SJSA1 (cell line): Measurements from ENCODE around the gene HSD3B7. TPM values are rescaled to one million over a fixed set of nuclear protein-coding genes. Genes with fewer than 3 reads are reported as not detected.

ENCODE experiments used
- DNase-seq, 2 experiments: peaks; one replicate each; pipeline ENCODE4 v3.0.0-alpha.2; 2015 to 2020; ENCODE audit warnings: low spot score in 2 of 2, low read depth in 1 of 2
- H3K27ac ChIP-seq: fragments of 250-450 bp; sonication (Bioruptor Pico); 2 replicates; pipeline ENCODE4 v1.5.1; 2020; ENCODE audit warnings: mild to moderate bottlenecking, moderate library complexity
- H3K27me3 ChIP-seq: fragments of 250-450 bp; sonication (Bioruptor Pico); replicated peaks from 2 replicates; pipeline ENCODE4 v1.5.1; 2020; ENCODE audit warnings: mild to moderate bottlenecking, moderate library complexity
- H3K36me3 ChIP-seq: fragments of 250-450 bp; sonication (Bioruptor Pico); 2 replicates; pipeline ENCODE4 v1.5.1; 2020; ENCODE audit warnings: mild to moderate bottlenecking
- H3K4me1 ChIP-seq: fragments of 250-450 bp; sonication (Bioruptor Pico); replicated peaks from 2 replicates; pipeline ENCODE4 v1.6.1; 2021; ENCODE audit warnings: mild to moderate bottlenecking
- H3K4me3 ChIP-seq: fragments of 250-450 bp; sonication (Bioruptor Pico); 2 replicates; pipeline ENCODE4 v1.5.1; 2020; ENCODE audit warnings: mild to moderate bottlenecking
- H3K9me3 ChIP-seq: fragments of 250-450 bp; sonication (Bioruptor Pico); replicated peaks from 2 replicates; pipeline ENCODE4 v1.5.1; 2020; ENCODE audit warnings: mild to moderate bottlenecking
- total RNA-seq: library from RNA; depleted of rRNA; stranded (reverse); fragments of >200 nt; shearing (Covaris generic); gene quantifications from 2 replicates; pipeline ENCODE4 v1.2.3, GENCODE V29; 2014

HSD3B7 gene
- total RNA-seq, 1 experiment from 2014 or later = 4.1 TPM

DNA sequence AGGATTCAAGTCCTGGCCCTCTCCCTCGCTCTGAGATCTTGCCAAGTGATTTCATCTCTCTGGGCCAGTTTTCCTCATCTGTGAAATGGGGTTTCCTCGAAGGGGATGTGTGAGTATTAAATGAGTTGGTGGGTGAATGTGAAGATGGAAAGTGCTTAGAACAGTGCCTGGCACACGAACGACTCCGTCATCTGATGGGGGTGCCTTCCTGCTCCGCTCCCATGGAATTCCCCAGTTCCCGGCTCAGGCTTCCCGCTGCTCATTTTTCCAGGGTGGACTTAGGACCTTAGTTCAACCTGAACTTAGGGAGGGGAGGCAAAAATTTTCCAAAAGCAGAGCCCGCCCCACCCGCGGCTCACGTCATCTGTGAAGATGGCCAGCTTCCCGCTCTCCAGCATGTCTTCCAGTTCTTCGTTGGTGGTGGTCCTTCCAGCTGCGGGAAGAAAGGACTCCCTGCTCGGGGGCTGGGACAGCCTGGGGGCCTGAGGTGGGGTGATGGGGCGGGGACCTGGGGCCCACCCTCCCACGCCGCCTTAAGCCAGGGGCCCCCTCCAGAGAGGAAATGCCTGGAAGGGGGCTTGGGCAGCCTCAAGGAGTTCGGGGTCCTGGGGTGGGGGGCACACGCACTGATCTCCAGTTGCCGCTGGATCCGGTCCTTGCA, 11.4 kb downstream of the HSD3B7 start:
- DNase-seq = peak; percentile 30 to 47
- H3K36me3 ChIP-seq = no peaks in the 10 kb centered on the region
- H3K27ac ChIP-seq = peak overlapping the region; percentile 69
- H3K9me3 ChIP-seq = no peaks in the 10 kb centered on the region
- H3K27me3 ChIP-seq = no peaks in the 10 kb centered on the region
- peak overlapping the region; percentile 44 for H3K4me3 ChIP-seq
- peaks cover 23% of the 10 kb centered on the region for H3K4me1 ChIP-seq

DNA sequence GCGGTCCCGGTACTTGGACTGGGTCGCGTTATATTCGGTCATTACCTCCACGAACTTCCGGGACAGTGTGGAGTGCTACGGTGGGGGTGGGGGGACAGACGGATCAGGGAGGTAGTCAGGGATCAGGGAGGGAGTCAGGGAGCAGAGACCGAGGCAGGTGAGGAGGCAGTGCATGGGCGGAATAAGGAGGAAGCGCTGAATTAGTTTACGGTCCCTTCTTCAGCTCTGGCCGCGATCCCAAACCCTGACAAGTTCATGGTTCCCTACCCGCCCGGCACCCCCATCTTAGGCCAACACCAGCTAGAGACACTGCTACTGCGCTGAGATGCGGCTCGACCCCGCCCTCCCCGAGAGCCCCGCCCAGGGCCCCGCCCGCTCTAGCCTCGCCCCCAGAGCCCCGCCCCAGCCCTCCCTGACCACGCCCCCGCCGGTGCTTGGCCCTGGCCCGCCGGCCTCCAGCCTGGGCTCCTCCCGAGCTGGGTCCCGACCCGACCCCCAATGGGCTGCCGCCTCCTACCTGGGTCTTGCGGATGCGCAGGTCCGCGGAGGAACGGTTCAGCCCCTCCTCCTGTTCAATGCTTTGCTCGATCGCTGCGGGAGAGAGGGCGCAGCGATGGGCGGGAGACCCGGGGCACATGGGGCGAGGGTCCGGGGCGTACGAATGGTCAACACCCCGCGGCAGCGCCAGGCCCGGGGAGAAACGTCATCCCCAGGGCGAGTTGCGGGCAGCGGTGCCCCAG, 12.1 kb downstream of the HSD3B7 start:
- H3K36me3 ChIP-seq = no peaks in the 10 kb centered on the region
- no peaks in the 10 kb centered on the region for H3K27me3 ChIP-seq
- H3K4me1 ChIP-seq = peaks cover 23% of the 10 kb centered on the region
- peak; percentile 76 to 86 for DNase-seq
- H3K9me3 ChIP-seq = no peaks in the 10 kb centered on the region
- H3K27ac ChIP-seq = peak overlapping the region; percentile 77
- H3K4me3 ChIP-seq = peak overlapping the region; percentile 44

DNA sequence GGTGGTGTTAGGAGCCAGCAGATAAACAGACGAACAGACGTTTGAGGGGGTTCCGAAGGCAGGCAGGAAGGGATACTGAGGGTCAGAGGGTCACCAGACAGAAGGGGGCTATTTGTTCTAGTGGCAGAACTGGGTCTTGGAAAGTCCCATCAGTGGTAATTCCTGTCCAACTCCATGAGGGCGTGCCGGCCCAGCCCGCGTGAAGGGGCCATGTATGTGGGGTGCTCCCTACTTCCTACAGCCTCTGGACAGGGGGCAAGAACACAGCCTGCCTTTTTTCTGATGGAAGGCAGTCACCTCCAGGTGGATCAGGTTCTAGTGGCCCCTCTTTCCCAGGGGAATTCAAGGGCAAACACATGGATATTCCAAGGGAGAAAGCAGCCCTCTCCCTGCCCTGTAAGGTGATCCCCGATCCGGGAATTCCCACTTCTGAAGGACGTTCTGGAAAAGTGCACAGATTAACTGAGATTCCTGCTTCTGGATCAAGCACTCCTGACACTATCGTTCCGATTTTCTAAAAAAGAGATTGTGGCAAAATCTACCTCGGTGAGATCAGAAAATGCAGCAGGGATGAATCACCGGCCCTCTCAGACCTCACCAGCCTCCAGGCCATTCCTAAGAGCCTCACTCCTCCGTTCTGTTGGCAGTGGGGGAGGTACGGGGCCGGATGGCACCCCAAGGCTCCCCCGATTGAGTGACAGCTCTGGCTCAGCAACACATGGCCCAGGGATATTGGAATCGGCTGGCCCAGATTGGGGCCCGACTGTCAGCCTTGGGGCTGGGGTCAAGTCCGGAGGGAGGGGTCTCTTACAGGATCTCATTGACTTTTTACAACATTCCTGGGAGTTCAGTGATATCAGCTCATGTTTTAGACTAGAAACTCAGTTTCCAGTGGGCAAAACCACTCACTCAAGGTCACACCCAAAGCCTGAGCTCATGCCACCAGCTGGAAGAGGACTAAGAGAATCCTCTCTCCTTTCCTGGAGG, 13.0 kb downstream of the HSD3B7 start:
- H3K4me3 ChIP-seq = peak overlapping the region; percentile 44
- DNase-seq = peak; percentile 78 to 80
- H3K27ac ChIP-seq = peak overlapping the region; percentile 77
- H3K9me3 ChIP-seq = no peaks in the 10 kb centered on the region
- H3K36me3 ChIP-seq = no peaks in the 10 kb centered on the region
- H3K27me3 ChIP-seq = no peaks in the 10 kb centered on the region
- H3K4me1 ChIP-seq = peaks cover 23% of the 10 kb centered on the region

DNA sequence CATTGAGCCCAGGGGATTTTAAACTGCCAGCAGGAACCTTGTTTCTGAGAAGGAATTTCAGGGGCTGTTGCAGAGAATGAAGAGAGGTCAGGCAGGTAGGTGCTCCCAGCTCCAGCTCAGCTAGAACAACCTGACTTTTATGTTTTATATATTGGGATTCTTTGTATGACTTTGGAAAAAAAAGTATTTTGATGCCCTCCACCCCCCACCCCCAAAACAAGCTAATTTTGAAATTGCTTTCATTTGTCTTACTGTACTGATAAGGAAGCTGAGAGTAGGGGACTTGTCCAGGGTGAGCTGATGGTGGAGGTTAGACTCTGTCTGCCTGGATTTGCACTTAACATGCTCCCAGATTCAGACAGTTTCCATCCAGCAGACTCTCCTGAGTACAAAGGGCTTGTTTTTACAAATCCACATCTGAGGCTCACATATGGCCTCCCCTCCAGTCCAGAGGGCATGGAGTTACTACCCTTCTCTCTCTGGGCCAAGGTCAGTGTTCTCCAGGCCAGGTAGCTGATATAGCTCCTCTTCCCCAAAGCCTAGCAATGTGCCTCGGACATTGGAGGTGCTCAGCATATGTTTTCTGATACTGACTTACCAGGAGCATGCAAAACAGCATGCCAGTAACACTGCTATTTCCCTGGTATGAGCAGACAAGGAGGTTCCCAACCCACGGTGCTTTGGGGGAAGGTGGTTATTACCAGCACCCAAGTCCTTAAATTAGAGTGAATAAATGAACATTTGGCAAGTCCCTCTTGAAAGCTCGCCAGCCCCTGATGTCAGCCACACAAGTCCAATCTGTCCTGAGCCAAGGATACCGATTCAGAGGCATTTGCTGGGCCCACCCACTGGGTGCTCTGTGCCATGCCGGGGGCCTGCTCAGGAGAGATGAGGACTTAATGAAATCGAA, 14.1 kb downstream of the HSD3B7 start:
- Histone ChIP-seq H3K36me3 (no peaks in the 10 kb centered on the region), H3K4me3 (no peak overlapping the region), H3K27me3 (no peaks in the 10 kb centered on the region), H3K27ac (peak overlapping the region; percentile 77), H3K9me3 (no peaks in the 10 kb centered on the region), H3K4me1 (peaks cover 23% of the 10 kb centered on the region)
- DNase-seq = no peak

DNA sequence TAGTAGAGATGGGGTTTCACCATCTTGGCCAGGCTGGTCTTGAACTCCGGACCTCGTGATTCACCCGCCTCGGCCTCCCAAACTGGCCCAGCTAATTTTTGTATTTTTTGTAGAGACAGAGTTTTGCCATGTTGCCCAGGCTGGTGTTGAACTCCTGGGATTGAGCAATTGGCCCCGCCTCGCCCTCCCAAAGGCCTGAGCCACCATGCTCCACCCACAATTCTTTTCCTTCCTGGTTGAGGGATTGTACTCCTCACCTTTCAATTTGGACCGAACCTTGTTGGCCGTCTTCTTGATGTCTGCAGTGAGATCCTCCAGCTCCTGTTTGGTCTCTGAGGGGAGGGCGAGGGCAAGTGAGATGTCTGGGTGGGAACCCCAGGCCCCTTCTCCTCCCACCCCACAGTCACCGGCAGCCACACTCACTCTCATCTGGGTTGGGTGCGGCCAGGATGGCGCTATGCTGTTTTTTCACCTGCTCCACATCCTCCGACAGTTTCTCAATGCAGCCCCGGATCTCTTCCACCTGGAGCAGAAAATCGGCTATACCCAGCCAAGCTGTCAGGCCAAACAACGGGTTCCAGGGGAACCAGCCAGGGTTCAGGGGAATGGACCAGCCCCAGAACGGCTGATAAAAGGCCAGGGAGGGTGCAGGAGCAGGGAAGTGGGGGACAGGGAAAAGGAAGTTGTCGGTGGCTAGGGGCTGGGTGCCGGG, 15.8 kb downstream of the HSD3B7 start:
- Histone ChIP-seq H3K27me3 (no peaks in the 10 kb centered on the region), H3K27ac (no peak overlapping the region), H3K4me1 (peaks cover 23% of the 10 kb centered on the region), H3K9me3 (no peaks in the 10 kb centered on the region), H3K36me3 (no peaks in the 10 kb centered on the region), H3K4me3 (no peak overlapping the region)
- DNase-seq = no peak

DNA sequence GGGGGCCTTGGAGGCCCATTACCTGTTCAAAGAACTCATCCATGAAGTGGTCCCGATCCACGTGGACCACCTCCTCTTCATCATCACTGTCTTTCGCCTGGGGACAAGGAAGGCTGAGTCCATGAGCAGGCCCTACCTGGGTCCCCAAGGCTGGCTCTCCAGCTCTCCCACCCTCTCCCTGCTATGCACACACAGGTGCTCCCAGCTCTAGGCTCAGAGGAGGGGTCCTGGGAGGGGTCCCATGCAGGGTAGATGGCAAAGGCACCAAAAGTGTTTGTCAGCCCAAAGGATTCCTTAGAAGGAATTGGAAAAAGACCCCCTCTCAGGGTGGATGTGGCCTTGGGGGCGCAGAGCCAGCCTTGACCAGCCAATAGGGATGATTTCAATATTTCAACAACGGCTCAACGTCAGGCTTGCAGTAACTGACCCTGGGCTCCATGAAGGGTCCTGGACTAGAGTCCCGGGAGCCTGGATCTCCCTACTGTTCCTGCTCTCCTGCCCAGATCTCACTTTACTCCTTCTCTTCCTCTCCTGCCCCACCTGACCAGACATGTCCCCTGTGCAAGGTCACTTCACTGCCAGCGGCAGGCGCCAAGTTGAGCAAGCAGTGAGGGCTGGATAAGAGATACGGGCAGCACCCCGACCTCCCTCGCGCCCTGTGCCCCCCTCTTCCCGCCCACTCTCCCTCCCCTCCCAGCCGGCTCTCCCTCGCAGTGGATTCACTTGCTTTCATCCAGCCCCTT, 16.7 kb downstream of the HSD3B7 start:
- Histone ChIP-seq H3K4me3 (no peak overlapping the region), H3K9me3 (no peaks in the 10 kb centered on the region), H3K27me3 (no peaks in the 10 kb centered on the region), H3K27ac (no peak overlapping the region), H3K36me3 (no peaks in the 10 kb centered on the region), H3K4me1 (peaks cover 19% of the 10 kb centered on the region)
- no peak for DNase-seq

DNA sequence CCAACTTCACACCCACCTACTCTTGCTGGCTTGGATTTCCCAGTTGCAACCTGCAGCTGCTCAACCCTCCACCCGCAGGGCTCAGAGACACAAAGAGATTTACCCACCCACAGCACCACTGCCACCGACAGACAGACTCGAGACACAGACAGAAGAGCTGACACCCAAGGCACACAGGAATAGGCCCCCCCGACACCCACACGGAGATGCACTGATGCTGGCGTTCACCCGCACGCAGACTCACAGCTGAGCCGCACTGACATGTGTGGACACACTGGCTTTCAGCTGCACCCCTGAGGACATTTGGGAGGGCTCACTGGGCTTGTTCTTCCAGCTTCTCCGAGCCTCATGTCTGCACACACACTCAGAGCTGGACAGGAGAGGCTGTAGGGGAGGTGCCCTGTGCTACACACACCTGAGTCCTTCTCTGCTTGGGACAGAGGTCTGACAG, 17.3 kb downstream of the HSD3B7 start:
- Histone ChIP-seq H3K4me1 (peaks cover 15% of the 10 kb centered on the region), H3K27me3 (no peaks in the 10 kb centered on the region), H3K4me3 (no peak overlapping the region), H3K9me3 (no peaks in the 10 kb centered on the region), H3K27ac (no peak overlapping the region), H3K36me3 (no peaks in the 10 kb centered on the region)
- DNase-seq = no peak

DNA sequence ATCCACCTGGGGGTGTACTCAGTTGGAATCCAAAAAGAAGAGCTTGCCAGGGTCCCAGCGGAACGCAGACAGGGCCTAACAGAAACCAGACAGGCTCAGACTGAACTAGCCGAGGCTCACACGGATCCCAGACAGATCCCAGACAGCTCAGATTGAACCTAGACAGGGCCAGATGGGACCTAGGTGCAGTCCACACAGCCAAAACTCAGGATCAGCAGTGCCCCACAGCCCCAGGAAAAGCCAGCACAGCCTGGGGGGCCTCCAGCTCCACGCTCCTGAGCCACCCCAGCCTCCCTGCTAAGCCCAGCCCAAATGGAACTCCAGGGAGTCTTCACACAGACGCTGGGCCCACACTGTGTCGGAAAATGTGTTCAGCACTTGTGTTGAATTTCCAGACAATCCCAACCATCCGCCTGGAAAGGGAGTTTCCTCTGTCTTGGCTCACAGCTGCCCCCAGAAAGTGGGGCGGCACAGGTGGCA, 17.9 kb downstream of the HSD3B7 start:
- H3K9me3 ChIP-seq = no peaks in the 10 kb centered on the region
- H3K27ac ChIP-seq = no peak overlapping the region
- H3K4me3 ChIP-seq = no peak overlapping the region
- no peak for DNase-seq
- peaks cover 8% of the 10 kb centered on the region for H3K4me1 ChIP-seq
- H3K36me3 ChIP-seq = no peaks in the 10 kb centered on the region
- no peaks in the 10 kb centered on the region for H3K27me3 ChIP-seq

DNA sequence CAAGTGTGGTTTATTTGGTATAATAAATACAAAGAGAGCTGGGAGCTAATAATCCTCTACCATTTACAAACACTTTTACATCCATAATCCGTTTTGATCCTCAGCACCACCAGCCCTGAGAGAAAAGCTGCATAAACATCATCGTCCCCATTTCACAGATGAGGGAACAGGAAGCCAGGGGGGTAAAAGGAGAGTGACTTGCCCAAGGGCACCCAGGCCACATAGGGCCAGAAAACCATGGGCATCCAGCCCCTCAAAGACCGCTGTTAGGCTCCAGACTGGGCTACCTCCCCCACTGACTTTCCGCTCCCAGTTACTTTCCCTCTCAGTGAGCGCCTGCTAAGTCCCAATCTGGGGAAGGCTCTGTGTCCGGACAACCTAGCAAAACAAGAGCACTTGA, 18.7 kb downstream of the HSD3B7 start:
- Histone ChIP-seq H3K36me3 (no peaks in the 10 kb centered on the region), H3K4me1 (no peaks in the 10 kb centered on the region; the same call in 1 of the 2 replicates), H3K27me3 (no peaks in the 10 kb centered on the region), H3K9me3 (no peaks in the 10 kb centered on the region), H3K27ac (no peak overlapping the region), H3K4me3 (no peak overlapping the region)
- no peak for DNase-seq

DNA sequence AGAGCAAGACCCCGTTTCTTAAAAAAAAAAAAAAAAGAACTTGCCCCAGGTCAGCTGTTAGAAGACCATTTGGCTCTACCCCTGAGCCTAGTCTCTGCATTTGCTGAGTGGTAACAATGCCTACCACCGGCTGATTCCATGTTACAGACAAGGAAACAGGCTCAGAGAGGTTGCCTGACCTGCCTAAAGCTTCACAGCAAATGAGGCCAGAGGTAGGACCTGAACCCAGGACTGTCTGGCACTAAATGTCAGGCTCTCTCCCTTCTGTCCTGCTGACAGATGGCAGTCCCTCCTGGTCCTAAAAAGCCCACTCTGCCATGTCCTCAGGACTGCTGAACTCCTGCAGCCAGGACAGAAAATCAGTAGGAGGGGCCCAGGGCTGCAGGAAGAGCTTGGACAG, 19.7 kb downstream of the HSD3B7 start:
- H3K27me3 ChIP-seq = no peaks in the 10 kb centered on the region
- no peaks in the 10 kb centered on the region for H3K4me1 ChIP-seq
- no peak for DNase-seq
- H3K9me3 ChIP-seq = no peaks in the 10 kb centered on the region
- H3K4me3 ChIP-seq = no peak overlapping the region
- no peak overlapping the region for H3K27ac ChIP-seq
- no peaks in the 10 kb centered on the region for H3K36me3 ChIP-seq

DNA sequence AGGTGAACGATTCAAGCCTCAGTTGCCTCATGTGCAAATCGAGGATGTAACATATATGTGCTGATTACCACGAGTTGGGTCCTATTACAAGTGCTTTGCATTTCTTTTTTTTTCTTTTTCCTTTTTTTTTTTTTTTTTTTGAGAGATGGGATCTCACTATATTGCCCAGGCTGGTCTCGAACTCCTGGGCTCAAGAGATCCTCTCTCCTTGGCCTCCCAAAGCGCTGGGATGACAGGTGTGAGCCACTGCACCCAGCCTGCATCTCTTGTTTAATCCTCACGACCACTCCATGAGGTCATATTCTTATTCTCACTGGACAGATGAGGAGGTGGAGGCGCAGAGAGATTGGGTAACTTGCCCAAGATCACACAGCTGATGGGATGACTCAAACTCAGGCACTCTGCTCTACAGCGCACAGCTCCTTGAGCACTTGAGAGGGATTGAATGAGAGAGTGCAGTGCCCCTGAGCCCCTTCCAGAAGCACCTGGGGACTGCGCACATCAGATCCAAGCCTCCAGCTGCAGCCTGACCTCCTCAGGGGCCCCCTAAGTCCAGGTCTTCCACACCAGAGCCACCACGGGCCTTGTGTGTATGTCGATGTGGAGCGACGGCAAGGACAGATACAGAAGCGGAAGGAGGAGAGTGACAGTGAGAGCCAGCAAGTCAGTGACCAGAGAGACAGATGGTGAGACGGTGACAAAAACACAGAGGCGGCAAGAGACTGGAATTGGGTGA, 20.5 kb downstream of the HSD3B7 start:
- Histone ChIP-seq H3K27ac (no peak overlapping the region), H3K4me1 (no peaks in the 10 kb centered on the region), H3K27me3 (0 out of 2 replicates have a peak, but pooled peaks cover 3% of the 10 kb centered on the region), H3K9me3 (no peaks in the 10 kb centered on the region), H3K4me3 (no peak overlapping the region), H3K36me3 (no peaks in the 10 kb centered on the region)
- no peak for DNase-seq
